ENCODE measurements around the gene DHRSX. TPM values are rescaled to one million over a fixed set of nuclear protein-coding genes. Genes with fewer than 3 reads are reported as not detected.

Gene DHRSX
- total and polyA plus RNA-seq, 2 experiments from 2014 or later = 15.2 to 30.2 TPM

DNA sequence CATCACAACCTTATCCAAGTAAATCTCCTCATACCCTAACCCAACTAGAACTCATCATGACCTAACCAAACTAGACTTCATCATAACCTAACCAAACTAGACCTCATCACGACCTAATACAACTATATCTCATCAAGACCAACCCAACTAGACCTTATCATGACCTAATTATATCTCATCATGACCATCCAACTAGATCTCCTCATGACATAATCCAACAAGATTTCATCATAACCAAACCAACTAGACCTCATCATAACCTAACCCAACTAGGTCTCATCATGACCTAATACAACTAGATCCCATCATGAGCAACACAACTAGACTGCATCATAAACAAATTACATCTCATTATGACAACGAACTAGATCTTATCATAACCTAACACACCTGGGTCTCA is 86.4 kb downstream of the DHRSX start:
- no peak overlapping the region for H3K4me2 ChIP-seq (ENCODE audit: unreplicated experiment)
- no peak overlapping the region for H3K27ac ChIP-seq
- no peak overlapping the region for H3K9ac ChIP-seq
- no peaks in the 10 kb centered on the region for H3K27me3 ChIP-seq (replicated peaks; ENCODE audit: insufficient read depth)
- no peak for DNase-seq
- 59 to 65% methylated on average over 2 of the region's 2 CpGs for WGBS, 2 experiments (ENCODE audit: low coverage in 1 of 2, low lambda C conversion rate in 2 of 2, missing lambda C conversion rate in 2 of 2)
- no peaks in the 10 kb centered on the region for H3K9me3 ChIP-seq (ENCODE audit: low read depth)
- H3K79me2 ChIP-seq (ENCODE audit: insufficient read depth) = no peaks in the 10 kb centered on the region; the same call in 1 of the 2 replicates
- no peaks in the 10 kb centered on the region for H3K36me3 ChIP-seq (ENCODE audit: low read depth)
- H2AFZ ChIP-seq = no peak overlapping the region
- no peaks in the 10 kb centered on the region for H3F3A ChIP-seq (ENCODE audit: insufficient read depth)
- H3K4me3 ChIP-seq = no peak overlapping the region
- H3K4me1 ChIP-seq (ENCODE audit: insufficient read depth) = no peaks in the 10 kb centered on the region
- no peaks in the 10 kb centered on the region for H4K20me1 ChIP-seq (ENCODE audit: insufficient read depth)
- TF ChIP-seq EZH2phosphoT487 (IDR thresholded peaks at IDR 0.05; ENCODE audit: insufficient read depth, low read depth) (no peak), EZH2 (IDR thresholded peaks at IDR 0.05; ENCODE audit: insufficient read depth, poor library complexity, severe bottlenecking) (no peak)
- H3K9me2 ChIP-seq (ENCODE audit: insufficient read depth) = peaks cover 7% of the 10 kb centered on the region; the same call in 1 of the 2 replicates
- in situ Hi-C loops (cut with MboI) = no loop called here

DNA sequence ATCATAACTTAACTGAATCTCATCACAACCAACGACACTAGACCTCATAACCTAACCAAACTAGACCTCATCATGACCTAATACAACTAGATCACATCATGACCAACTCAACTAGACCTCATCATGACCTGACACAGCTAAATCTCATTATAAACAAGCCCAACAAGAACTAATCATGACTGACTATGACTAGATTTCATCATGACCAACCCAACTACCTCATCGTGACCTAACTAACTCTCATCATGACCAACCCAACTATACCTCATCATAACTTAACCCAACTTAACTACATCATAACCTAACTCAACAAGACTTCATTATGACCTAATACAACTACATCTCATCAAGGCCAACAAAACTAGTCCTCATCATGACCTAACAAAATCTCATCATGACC is 86.8 kb downstream of the DHRSX start:
- Histone ChIP-seq H3K4me2 (ENCODE audit: unreplicated experiment) (no peak overlapping the region), H3F3A (ENCODE audit: insufficient read depth) (no peaks in the 10 kb centered on the region), H3K27ac (no peak overlapping the region), H3K27me3 (replicated peaks; ENCODE audit: insufficient read depth) (no peaks in the 10 kb centered on the region), H3K9me2 (ENCODE audit: insufficient read depth) (peaks cover 7% of the 10 kb centered on the region; the same call in 1 of the 2 replicates), H4K20me1 (ENCODE audit: insufficient read depth) (no peaks in the 10 kb centered on the region), H3K4me3 (no peak overlapping the region), H3K36me3 (ENCODE audit: low read depth) (no peaks in the 10 kb centered on the region), H3K79me2 (ENCODE audit: insufficient read depth) (no peaks in the 10 kb centered on the region; the same call in 1 of the 2 replicates), H3K9ac (no peak overlapping the region), H3K9me3 (ENCODE audit: low read depth) (no peaks in the 10 kb centered on the region), H2AFZ (no peak overlapping the region), H3K4me1 (ENCODE audit: insufficient read depth) (no peaks in the 10 kb centered on the region)
- in situ Hi-C loops (cut with MboI) = no loop called here
- TF ChIP-seq EZH2 (IDR thresholded peaks at IDR 0.05; ENCODE audit: insufficient read depth, poor library complexity, severe bottlenecking) (no peak), EZH2phosphoT487 (IDR thresholded peaks at IDR 0.05; ENCODE audit: insufficient read depth, low read depth) (no peak)
- no peak for DNase-seq
- 95 to 97% methylated on average over 2 of the region's 2 CpGs for WGBS, 2 experiments (ENCODE audit: low coverage in 1 of 2, low lambda C conversion rate in 2 of 2, missing lambda C conversion rate in 2 of 2)

DNA sequence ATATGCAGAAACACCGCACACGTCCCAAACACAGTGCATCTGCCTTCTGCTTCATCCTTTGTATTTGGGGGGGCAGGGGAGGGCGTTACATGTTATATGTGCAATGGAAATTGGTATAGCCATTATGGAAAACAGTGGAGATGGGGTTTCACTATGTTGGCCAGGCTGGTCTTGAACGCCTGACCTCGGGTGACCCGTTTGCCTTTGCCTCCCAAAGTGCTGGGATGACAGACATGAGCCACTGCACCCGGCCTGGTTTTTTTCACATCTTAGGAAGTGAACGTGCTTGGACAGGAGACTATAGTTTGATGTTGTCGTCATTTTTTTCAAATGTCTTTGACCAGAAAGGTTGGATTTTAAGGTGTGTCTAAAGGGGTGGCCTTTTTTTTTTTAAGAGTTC is 88.6 kb downstream of the DHRSX start:
- H2AFZ ChIP-seq = no peak overlapping the region
- H3K4me2 ChIP-seq (ENCODE audit: unreplicated experiment) = no peak overlapping the region
- no peaks in the 10 kb centered on the region; the same call in 1 of the 2 replicates for H3K79me2 ChIP-seq (ENCODE audit: insufficient read depth)
- no peak overlapping the region for H3K27ac ChIP-seq
- H3K4me3 ChIP-seq = no peak overlapping the region
- no peaks in the 10 kb centered on the region for H3K36me3 ChIP-seq (ENCODE audit: low read depth)
- no peak for TF ChIP-seq EZH2phosphoT487 (IDR thresholded peaks at IDR 0.05; ENCODE audit: insufficient read depth, low read depth)
- no peak for TF ChIP-seq EZH2 (IDR thresholded peaks at IDR 0.05; ENCODE audit: insufficient read depth, poor library complexity, severe bottlenecking)
- no peak overlapping the region for H3K9ac ChIP-seq
- H4K20me1 ChIP-seq (ENCODE audit: insufficient read depth) = no peaks in the 10 kb centered on the region
- H3K9me3 ChIP-seq (ENCODE audit: low read depth) = no peaks in the 10 kb centered on the region
- H3K9me2 ChIP-seq (ENCODE audit: insufficient read depth) = 0 out of 2 replicates have a peak, but pooled peaks cover 4% of the 10 kb centered on the region
- H3K27me3 ChIP-seq (replicated peaks; ENCODE audit: insufficient read depth) = no peaks in the 10 kb centered on the region
- no peak for DNase-seq
- WGBS, 2 experiments (ENCODE audit: low coverage in 1 of 2, low lambda C conversion rate in 2 of 2, missing lambda C conversion rate in 2 of 2) = 93 to 94% methylated on average over 9 of the region's 9 CpGs
- in situ Hi-C loops (cut with MboI) = no loop called here
- no peaks in the 10 kb centered on the region for H3F3A ChIP-seq (ENCODE audit: insufficient read depth)
- H3K4me1 ChIP-seq (ENCODE audit: insufficient read depth) = no peaks in the 10 kb centered on the region

DNA sequence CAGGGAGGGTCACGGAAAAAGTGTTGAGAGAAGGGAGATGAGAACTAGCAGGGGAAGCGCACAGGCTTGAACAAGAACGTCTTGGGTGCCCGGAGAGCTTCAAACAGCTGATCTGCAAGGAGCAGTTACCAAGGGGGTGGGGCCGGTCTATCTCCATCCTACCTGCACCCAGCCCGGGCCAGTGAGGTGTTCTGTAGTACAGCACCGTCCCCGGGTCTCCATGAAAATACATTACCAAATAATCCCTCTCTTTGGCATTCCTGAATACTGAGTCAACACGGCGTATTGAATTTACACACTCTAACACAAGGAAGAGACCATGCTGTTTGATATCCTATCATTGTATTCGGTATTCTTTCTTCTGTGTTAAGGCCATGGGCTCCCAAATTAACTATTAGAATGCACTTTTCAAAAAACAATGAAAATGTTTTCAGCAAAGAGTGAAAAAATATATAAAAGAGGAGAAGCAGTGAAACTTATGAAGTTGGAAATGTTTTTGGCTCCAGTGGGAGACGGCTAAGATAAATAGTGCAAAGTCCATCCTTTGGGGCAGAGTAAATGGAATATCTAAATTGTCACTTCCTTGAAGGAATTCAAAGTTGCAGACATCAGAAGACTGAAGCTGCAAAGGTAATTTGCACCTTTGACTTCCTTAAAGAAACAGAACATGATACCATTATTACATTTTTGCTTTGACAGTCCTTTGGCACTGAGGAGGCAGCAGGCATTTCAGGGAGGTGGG is 90.3 kb downstream of the DHRSX start:
- no peak overlapping the region for H3K4me3 ChIP-seq
- no peaks in the 10 kb centered on the region for H3K4me1 ChIP-seq (ENCODE audit: insufficient read depth)
- no peak overlapping the region for H3K27ac ChIP-seq
- H3K9me3 ChIP-seq (ENCODE audit: low read depth) = no peaks in the 10 kb centered on the region
- no peak overlapping the region for H2AFZ ChIP-seq
- in situ Hi-C loops (cut with MboI) = no loop called here
- no peak for DNase-seq
- no peak overlapping the region for H3K9ac ChIP-seq
- no peaks in the 10 kb centered on the region for H3F3A ChIP-seq (ENCODE audit: insufficient read depth)
- no peaks in the 10 kb centered on the region for H3K9me2 ChIP-seq (ENCODE audit: insufficient read depth)
- H3K4me2 ChIP-seq (ENCODE audit: unreplicated experiment) = no peak overlapping the region
- no peaks in the 10 kb centered on the region for H4K20me1 ChIP-seq (ENCODE audit: insufficient read depth)
- H3K79me2 ChIP-seq (ENCODE audit: insufficient read depth) = no peaks in the 10 kb centered on the region
- WGBS, 2 experiments (ENCODE audit: low coverage in 1 of 2, low lambda C conversion rate in 2 of 2, missing lambda C conversion rate in 2 of 2) = 97 to 100% methylated on average over 12 of the region's 12 CpGs
- no peaks in the 10 kb centered on the region for H3K36me3 ChIP-seq (ENCODE audit: low read depth)
- no peaks in the 10 kb centered on the region for H3K27me3 ChIP-seq (replicated peaks; ENCODE audit: insufficient read depth)
- no peak for TF ChIP-seq EZH2phosphoT487 (IDR thresholded peaks at IDR 0.05; ENCODE audit: insufficient read depth, low read depth)

All from GM23248 (cell line).